ENCODE results near the gene KRT3. TPM values are rescaled to one million over a fixed set of nuclear protein-coding genes. Genes with fewer than 3 reads are reported as not detected.

Gene KRT3
- total RNA-seq, 1 experiment from 2014 or later: not detected

GRCh38 chr12:52828156-52828555 lies 32.2 kb upstream of the KRT3 start:
- H3K36me3 Mint-ChIP-seq: no peaks in the 10 kb centered on the region
- no peak overlapping the region for H3K4me3 Mint-ChIP-seq
- H3K9me3 Mint-ChIP-seq: peaks cover 6% of the 10 kb centered on the region
- POLR2A ChIA-PET: no interaction called here
- CTCF ChIA-PET: interaction anchor here (0.9 to 1.1 kb wide), 4 partner anchors 37 to 153 kb away, joined by 3 to 4 read pairs (median 3); no protein-coding TSS in a partner anchor
- DNase-seq (ENCODE audit: low spot score): no peak
- no peaks in the 10 kb centered on the region; the same call in 1 of the 2 replicates for H3K27me3 Mint-ChIP-seq (ENCODE audit: low read depth)
- no peak overlapping the region for H3K27ac Mint-ChIP-seq
- H3K4me1 Mint-ChIP-seq: peaks cover 7% of the 10 kb centered on the region
- TF ChIP-seq CBFB (CRISPR knock-in tag; IDR thresholded peaks at IDR 0.05; ENCODE audit: low read depth) (no peak), FOXK1 (CRISPR knock-in tag; IDR thresholded peaks at IDR 0.05) (no peak)
- TF ChIP-seq, protein P1, sequence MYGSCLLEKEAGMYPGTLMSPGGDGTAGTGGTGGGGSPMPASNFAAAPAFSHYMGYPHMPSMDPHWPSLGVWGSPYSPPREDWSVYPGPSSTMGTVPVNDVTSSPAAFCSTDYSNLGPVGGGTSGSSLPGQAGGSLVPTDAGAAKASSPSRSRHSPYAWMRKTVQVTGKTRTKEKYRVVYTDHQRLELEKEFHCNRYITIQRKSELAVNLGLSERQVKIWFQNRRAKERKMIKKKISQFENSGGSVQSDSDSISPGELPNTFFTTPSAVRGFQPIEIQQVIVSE (CRISPR knock-in tag; IDR thresholded peaks at IDR 0.05; ENCODE audit: borderline replicate concordance): no peak
- ATAC-seq: no peak

DNA sequence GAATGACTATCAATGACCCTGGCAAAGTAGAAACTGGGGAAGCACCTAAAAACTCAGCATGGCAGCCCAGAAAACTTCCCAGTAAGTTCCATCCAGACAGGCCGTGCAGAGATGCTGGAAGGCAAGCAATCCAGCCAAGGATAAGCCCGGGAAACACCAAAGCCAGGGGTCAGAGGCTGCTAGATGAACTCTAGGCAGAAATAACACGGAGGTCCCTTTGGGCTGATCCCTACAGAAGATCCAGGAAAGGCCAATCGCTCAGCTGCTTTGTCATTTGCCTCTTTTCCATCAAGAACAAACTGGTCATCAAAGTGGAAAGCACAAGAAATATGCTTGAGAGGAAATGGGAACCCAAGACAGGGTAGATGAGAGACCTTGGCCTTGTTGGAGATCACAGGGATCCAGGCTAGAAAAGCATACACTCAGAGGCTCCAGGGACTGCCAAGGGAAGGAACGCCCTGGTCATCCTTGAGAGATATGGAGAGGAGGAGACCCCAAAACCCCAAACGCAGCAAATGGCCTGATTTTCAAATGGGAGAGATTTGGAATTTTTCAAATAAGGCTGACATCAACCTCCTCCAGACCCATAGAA lies 31.7 kb upstream of the KRT3 start:
- ATAC-seq: no peak; the same call in 1 of the 2 replicates
- Mint-ChIP-seq H3K4me1 (peaks cover 7% of the 10 kb centered on the region), H3K27me3 (ENCODE audit: low read depth) (no peaks in the 10 kb centered on the region; the same call in 1 of the 2 replicates), H3K36me3 (no peaks in the 10 kb centered on the region), H3K9me3 (peaks cover 6% of the 10 kb centered on the region), H3K4me3 (no peak overlapping the region), H3K27ac (no peak overlapping the region)
- DNase-seq (ENCODE audit: low spot score): no peak
- POLR2A ChIA-PET: no interaction called here
- TF ChIP-seq ZBTB21 (CRISPR knock-in tag; IDR thresholded peaks at IDR 0.05; ENCODE audit: borderline replicate concordance) (no peak), EMX1 (CRISPR knock-in tag; IDR thresholded peaks at IDR 0.05) (no peak)
- CTCF ChIA-PET: interaction anchor here (1.5 to 2.2 kb wide), 2 partner anchors 38 to 43 kb away, joined by 4 to 5 read pairs; no protein-coding TSS in a partner anchor

GRCh38 chr12:52826611-52827498 lies 30.9 kb upstream of the KRT3 start:
- H3K4me1 Mint-ChIP-seq: peaks cover 7% of the 10 kb centered on the region
- ChIA-PET POLR2A (no interaction called here), CTCF (interaction anchor here (0.6 to 2.2 kb wide), 3 partner anchors 39 to 413 kb away, joined by 3 to 5 read pairs (median 4); no protein-coding TSS in a partner anchor)
- DNase-seq (ENCODE audit: low spot score) (no peak), ATAC-seq (peak; percentile 60)
- H3K27me3 Mint-ChIP-seq (ENCODE audit: low read depth): no peaks in the 10 kb centered on the region; the same call in 1 of the 2 replicates
- H3K27ac Mint-ChIP-seq: no peak overlapping the region
- H3K9me3 Mint-ChIP-seq: peaks cover 6% of the 10 kb centered on the region
- H3K4me3 Mint-ChIP-seq: no peak overlapping the region
- TF ChIP-seq, protein P2, sequence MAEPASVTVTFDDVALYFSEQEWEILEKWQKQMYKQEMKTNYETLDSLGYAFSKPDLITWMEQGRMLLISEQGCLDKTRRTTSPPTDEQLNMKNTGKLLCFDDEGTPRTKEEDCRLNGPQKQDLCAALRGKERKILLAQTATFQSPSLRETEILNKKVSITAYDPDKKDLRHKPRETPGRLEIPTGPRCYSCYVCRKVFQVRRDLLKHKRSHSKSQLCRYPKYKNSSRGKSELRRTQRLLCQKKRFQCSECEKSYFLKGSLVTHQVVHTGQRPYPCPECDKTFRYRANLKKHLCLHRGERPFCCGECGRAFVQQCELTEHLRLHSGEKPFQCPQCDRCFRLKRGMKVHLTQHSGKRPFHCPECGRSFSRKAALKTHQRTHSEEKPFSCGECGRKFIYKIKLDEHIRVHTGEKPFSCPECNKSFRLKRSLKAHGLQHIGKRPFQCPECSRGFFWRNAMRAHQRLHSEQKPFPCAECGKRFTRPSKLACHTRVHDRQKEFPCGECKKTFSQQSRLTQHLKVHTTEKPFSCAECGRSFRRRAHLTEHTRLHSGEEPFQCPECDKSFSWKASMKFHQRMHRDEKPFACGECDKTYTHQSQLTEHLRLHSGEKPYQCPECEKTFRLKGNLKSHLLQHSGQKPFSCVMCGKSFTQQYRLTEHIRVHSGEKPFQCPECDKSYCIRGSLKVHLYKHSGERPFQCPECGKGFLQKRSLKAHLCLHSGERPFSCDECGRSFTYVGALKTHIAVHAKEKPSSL (CRISPR knock-in tag; conservative IDR thresholded peaks at IDR 0.05): no peak
- TF ChIP-seq TEAD4 (CRISPR knock-in tag; IDR thresholded peaks at IDR 0.05): peak; percentile 36; the same call in 1 of the 2 replicates
- TF ChIP-seq, protein P3, sequence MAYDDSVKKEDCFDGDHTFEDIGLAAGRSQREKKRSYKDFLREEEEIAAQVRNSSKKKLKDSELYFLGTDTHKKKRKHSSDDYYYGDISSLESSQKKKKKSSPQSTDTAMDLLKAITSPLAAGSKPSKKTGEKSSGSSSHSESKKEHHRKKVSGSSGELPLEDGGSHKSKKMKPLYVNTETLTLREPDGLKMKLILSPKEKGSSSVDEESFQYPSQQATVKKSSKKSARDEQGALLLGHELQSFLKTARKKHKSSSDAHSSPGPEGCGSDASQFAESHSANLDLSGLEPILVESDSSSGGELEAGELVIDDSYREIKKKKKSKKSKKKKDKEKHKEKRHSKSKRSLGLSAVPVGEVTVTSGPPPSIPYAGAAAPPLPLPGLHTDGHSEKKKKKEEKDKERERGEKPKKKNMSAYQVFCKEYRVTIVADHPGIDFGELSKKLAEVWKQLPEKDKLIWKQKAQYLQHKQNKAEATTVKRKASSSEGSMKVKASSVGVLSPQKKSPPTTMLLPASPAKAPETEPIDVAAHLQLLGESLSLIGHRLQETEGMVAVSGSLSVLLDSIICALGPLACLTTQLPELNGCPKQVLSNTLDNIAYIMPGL (CRISPR knock-in tag; IDR thresholded peaks at IDR 0.05): no peak
- TF ChIP-seq USF1 (CRISPR knock-in tag; IDR thresholded peaks at IDR 0.05): no peak
- no peak for TF ChIP-seq MYBL2 (CRISPR knock-in tag; IDR thresholded peaks at IDR 0.05)
- H3K36me3 Mint-ChIP-seq: no peaks in the 10 kb centered on the region

DNA sequence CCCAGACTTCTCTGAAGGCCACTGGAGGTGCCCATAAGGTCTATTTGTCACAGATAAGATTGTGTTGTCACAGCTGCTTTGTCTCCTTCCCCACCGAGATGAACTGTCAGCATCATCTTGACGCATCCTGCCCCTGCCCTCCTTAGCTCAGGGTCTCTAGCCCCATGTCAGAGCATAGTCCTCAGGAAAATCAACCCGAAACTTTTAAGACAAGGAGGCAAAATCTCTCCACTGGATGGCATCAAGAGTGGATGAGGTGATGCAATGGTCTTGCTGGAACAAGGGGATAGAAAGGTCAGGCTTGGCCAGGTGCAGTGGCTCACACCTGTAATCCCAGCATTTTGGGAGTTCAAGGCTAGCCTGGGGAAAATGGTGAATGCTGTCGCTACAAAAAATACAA lies 30.0 kb upstream of the KRT3 start:
- POLR2A ChIA-PET: no interaction called here
- no peaks in the 10 kb centered on the region; the same call in 1 of the 2 replicates for H3K27me3 Mint-ChIP-seq (ENCODE audit: low read depth)
- peaks cover 6% of the 10 kb centered on the region for H3K9me3 Mint-ChIP-seq

More for the DNA sequence above, 30.0 kb upstream of the KRT3 start:
- DNase-seq (ENCODE audit: low spot score) (no peak), ATAC-seq (no peak)
- no peaks in the 10 kb centered on the region for H3K36me3 Mint-ChIP-seq
- CTCF ChIA-PET: interaction anchor here (1.0 to 2.2 kb wide), 5 partner anchors 21 to 111 kb away, joined by 3 to 5 read pairs (median 4); no protein-coding TSS in a partner anchor
- H3K27ac Mint-ChIP-seq: no peak overlapping the region
- peaks cover 7% of the 10 kb centered on the region for H3K4me1 Mint-ChIP-seq
- H3K4me3 Mint-ChIP-seq: no peak overlapping the region
- TF ChIP-seq, protein P4, sequence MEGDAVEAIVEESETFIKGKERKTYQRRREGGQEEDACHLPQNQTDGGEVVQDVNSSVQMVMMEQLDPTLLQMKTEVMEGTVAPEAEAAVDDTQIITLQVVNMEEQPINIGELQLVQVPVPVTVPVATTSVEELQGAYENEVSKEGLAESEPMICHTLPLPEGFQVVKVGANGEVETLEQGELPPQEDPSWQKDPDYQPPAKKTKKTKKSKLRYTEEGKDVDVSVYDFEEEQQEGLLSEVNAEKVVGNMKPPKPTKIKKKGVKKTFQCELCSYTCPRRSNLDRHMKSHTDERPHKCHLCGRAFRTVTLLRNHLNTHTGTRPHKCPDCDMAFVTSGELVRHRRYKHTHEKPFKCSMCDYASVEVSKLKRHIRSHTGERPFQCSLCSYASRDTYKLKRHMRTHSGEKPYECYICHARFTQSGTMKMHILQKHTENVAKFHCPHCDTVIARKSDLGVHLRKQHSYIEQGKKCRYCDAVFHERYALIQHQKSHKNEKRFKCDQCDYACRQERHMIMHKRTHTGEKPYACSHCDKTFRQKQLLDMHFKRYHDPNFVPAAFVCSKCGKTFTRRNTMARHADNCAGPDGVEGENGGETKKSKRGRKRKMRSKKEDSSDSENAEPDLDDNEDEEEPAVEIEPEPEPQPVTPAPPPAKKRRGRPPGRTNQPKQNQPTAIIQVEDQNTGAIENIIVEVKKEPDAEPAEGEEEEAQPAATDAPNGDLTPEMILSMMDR (IDR thresholded peaks at IDR 0.05): no peak
- TF ChIP-seq ZNF416 (CRISPR knock-in tag; IDR thresholded peaks at IDR 0.05) (no peak), ZNF423 (CRISPR knock-in tag; IDR thresholded peaks at IDR 0.05) (no peak), CREM (CRISPR knock-in tag; IDR thresholded peaks at IDR 0.05) (no peak), ZNF232 (CRISPR knock-in tag; IDR thresholded peaks at IDR 0.05) (no peak)
- TF ChIP-seq, protein P5, sequence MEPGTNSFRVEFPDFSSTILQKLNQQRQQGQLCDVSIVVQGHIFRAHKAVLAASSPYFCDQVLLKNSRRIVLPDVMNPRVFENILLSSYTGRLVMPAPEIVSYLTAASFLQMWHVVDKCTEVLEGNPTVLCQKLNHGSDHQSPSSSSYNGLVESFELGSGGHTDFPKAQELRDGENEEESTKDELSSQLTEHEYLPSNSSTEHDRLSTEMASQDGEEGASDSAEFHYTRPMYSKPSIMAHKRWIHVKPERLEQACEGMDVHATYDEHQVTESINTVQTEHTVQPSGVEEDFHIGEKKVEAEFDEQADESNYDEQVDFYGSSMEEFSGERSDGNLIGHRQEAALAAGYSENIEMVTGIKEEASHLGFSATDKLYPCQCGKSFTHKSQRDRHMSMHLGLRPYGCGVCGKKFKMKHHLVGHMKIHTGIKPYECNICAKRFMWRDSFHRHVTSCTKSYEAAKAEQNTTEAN (CRISPR knock-in tag; IDR thresholded peaks at IDR 0.05): no peak

All from WTC11 (cell line).